HCT116 (cell line): ENCODE results near the gene KRT1. TPM values are rescaled to one million over a fixed set of nuclear protein-coding genes. Genes with fewer than 3 reads are reported as not detected.

Experiments used
- ATAC-seq: fragments of 200-7000 bp; cut with Tn5 transposase; 2 replicates; pipeline ENCODE4 v1.9.1; 2020; ENCODE audit warnings: mild to moderate bottlenecking, moderate library complexity
- BruUV-seq: library from RNA; stranded (reverse); fragments of 400-500 nt; replicated peaks from 2 replicates; lab custom pipeline; 2021; lab: Mats Ljungman, UMichigan
- CTCF ChIA-PET: fragments of 300-600 bp; sonication (Branson Sonifier 250); formaldehyde crosslinking; loops from one replicate; lab custom pipeline; 2021; ENCODE audit warnings: antibody characterized with exemption; lab: Charles Lee
- POLR2A ChIA-PET: fragments of 300-600, 350-600 bp; sonication (Branson Sonifier 250); formaldehyde crosslinking; loops from one replicate; lab custom pipeline; 2021; ENCODE audit warnings: antibody characterized with exemption; lab: Charles Lee
- RAD21 ChIA-PET, 2 experiments: fragments of 300-600 bp; sonication (Branson Sonifier 250); formaldehyde crosslinking; loops; one replicate each; lab custom pipeline; 2023; ENCODE audit warnings: low total read pairs in 2 of 2; ENCODE audit not compliant: uncharacterized antibody in 2 of 2, unreplicated experiment in 2 of 2, low non-redundant PET in 1 of 2; lab: Charles Lee
- DNase-seq: peaks from one replicate; pipeline ENCODE4 v3.0.0-alpha.2; 2010; ENCODE audit warnings: low read depth, low spot score
- H2AFZ ChIP-seq: fragments of 200-600 bp; shearing (Covaris generic), sonication (generic); 2 replicates; pipeline ENCODE4 v1.6.1; 2017; ENCODE audit warnings: low read depth, mixed run types, mixed read lengths, antibody characterized with exemption, low read length; ENCODE audit not compliant: poor library complexity, severe bottlenecking
- H3K27ac ChIP-seq: 2 replicates; pipeline ENCODE4 v1.5.1; 2012; ENCODE audit warnings: low read depth, low read length
- H3K27me3 ChIP-seq: fragments of 200-600 bp; sonication (generic); 2 replicates; pipeline ENCODE4 v1.6.1; 2016; ENCODE audit warnings: mixed run types, low read length, mixed read lengths; ENCODE audit not compliant: insufficient read depth
- H3K36me3 ChIP-seq, 2 experiments: fragments of 200-500 bp in 1 of 2; fragments of 200-600 bp in 1 of 2; sonication (Bioruptor generic) in 1 of 2; sonication (generic) in 1 of 2; 2 replicates each; pipeline versions ENCODE4 v1.5.1 to v1.6.1; 2014 to 2016; ENCODE audit warnings: low read length in 2 of 2, inconsistent platforms in 1 of 2, mixed read lengths in 1 of 2, mixed run types in 1 of 2; ENCODE audit not compliant: insufficient read depth in 2 of 2, control insufficient read depth in 1 of 2
- H3K4me1 ChIP-seq, 2 experiments: fragments of 200-600 bp in 1 of 2; sonication (generic) in 1 of 2; 2 replicates each; pipeline versions ENCODE4 v1.5.1 to v1.6.1; 2012 to 2017; ENCODE audit warnings: low read length in 2 of 2, inconsistent platforms in 1 of 2, mild to moderate bottlenecking in 1 of 2, mixed read lengths in 1 of 2, mixed run types in 1 of 2, moderate library complexity in 1 of 2; ENCODE audit not compliant: insufficient read depth in 2 of 2, control insufficient read depth in 1 of 2
- H3K4me2 ChIP-seq: fragments of 200-600 bp; sonication (generic); 2 replicates; pipeline ENCODE4 v1.6.1; 2017; ENCODE audit warnings: mixed run types, low read length, mixed read lengths
- H3K4me3 ChIP-seq, 2 experiments: fragments of 200-600 bp in 1 of 2; sonication (generic) in 1 of 2; replicated peaks in 1 of 2; 2 replicates each; pipeline ENCODE4 v1.5.1; 2011 to 2016; ENCODE audit warnings: low read length in 2 of 2, control low read depth in 1 of 2, low read depth in 1 of 2, mild to moderate bottlenecking in 1 of 2, mixed read lengths in 1 of 2, mixed run types in 1 of 2
- H3K79me2 ChIP-seq: fragments of 200-600 bp; sonication (generic); 2 replicates; pipeline ENCODE4 v1.6.1; 2017; ENCODE audit warnings: mild to moderate bottlenecking, mixed run types, low read length, moderate library complexity, mixed read lengths; ENCODE audit not compliant: insufficient read depth
- H3K9ac ChIP-seq: fragments of 200-600 bp; sonication (generic); 2 replicates; pipeline ENCODE4 v1.6.1; 2016; ENCODE audit warnings: low read length, mixed read lengths
- H3K9me2 ChIP-seq: fragments of 200-600 bp; sonication (generic), shearing (Covaris generic); 2 replicates; pipeline ENCODE4 v1.6.1; 2017; ENCODE audit warnings: mixed run types, mild to moderate bottlenecking, moderate library complexity; ENCODE audit not compliant: insufficient read depth
- H3K9me3 ChIP-seq, 2 experiments: fragments of 200-500 bp in 1 of 2; fragments of 200-600 bp in 1 of 2; sonication (Bioruptor generic) in 1 of 2; sonication (generic) in 1 of 2; 2 replicates each; pipeline ENCODE4 v1.6.1; 2014 to 2017; ENCODE audit warnings: low read length in 2 of 2, mixed read lengths in 2 of 2, inconsistent platforms in 1 of 2, low read depth in 1 of 2, mild to moderate bottlenecking in 1 of 2, mixed run types in 1 of 2, moderate library complexity in 1 of 2; ENCODE audit not compliant: control insufficient read depth in 1 of 2, insufficient read depth in 1 of 2
- H4K20me1 ChIP-seq: fragments of 200-600 bp; sonication (generic), shearing (Covaris generic); 2 replicates; pipeline ENCODE4 v1.6.1; 2017; ENCODE audit warnings: mixed run types, mild to moderate bottlenecking, moderate library complexity; ENCODE audit not compliant: insufficient read depth
- CBX3 ChIP-seq: IDR thresholded peaks from 2 replicates; pipeline ENCODE4 v1.6.1; 2012; ENCODE audit warnings: low read depth
- CEBPB ChIP-seq: IDR thresholded peaks from 2 replicates; pipeline ENCODE4 v1.6.1; 2012; ENCODE audit warnings: low read depth
- CTCF ChIP-seq, 3 experiments: fragments of 200-600 bp in 1 of 3; sonication (generic) in 1 of 3; IDR thresholded peaks in 2 of 3; conservative IDR thresholded peaks in 1 of 3; 2 replicates each; pipeline ENCODE4 v1.5.1; 2012 to 2017; ENCODE audit warnings: low read depth in 2 of 3, low read length in 2 of 3, antibody characterized with exemption in 1 of 3, borderline replicate concordance in 1 of 3, control low read depth in 1 of 3, mild to moderate bottlenecking in 1 of 3, mixed read lengths in 1 of 3, mixed run types in 1 of 3, moderate library complexity in 1 of 3; ENCODE audit not compliant: insufficient read depth in 1 of 3
- EZH2phosphoT487 ChIP-seq: fragments of 200-600 bp; IDR thresholded peaks from 2 replicates; pipeline ENCODE4 v1.6.1; 2018; ENCODE audit warnings: antibody characterized with exemption, borderline replicate concordance
- FOSL1 ChIP-seq: IDR thresholded peaks from 2 replicates; pipeline ENCODE4 v1.6.1; 2012; ENCODE audit warnings: low read depth
- JUND ChIP-seq: IDR thresholded peaks from 2 replicates; pipeline ENCODE4 v1.6.1; 2012
- POLR2AphosphoS5 ChIP-seq: IDR thresholded peaks from 2 replicates; pipeline ENCODE4 v1.6.1; 2011; ENCODE audit warnings: mild to moderate bottlenecking, low read depth, low read length, moderate library complexity
- RAD21 ChIP-seq: IDR thresholded peaks from 2 replicates; pipeline ENCODE4 v1.6.1; 2012; ENCODE audit warnings: low read depth, mild to moderate bottlenecking
- SIN3A ChIP-seq: IDR thresholded peaks from 2 replicates; pipeline ENCODE4 v1.6.1; 2012; ENCODE audit warnings: low read depth
- SP1 ChIP-seq: IDR thresholded peaks from 2 replicates; pipeline ENCODE4 v1.6.1; 2012; ENCODE audit warnings: low read depth
- SRF ChIP-seq: IDR thresholded peaks from 2 replicates; pipeline ENCODE4 v1.6.1; 2012; ENCODE audit warnings: low read depth
- YY1 ChIP-seq: IDR thresholded peaks from 2 replicates; pipeline ENCODE4 v1.6.1; 2011; ENCODE audit warnings: low read length, low read depth, moderate library complexity, mild to moderate bottlenecking; ENCODE audit not compliant: insufficient replicate concordance; ENCODE audit errors: extremely low read depth
- ZNF274 ChIP-seq: fragments of 200-500 bp; sonication (Bioruptor generic); IDR thresholded peaks from 2 replicates; pipeline ENCODE4 v1.6.1; 2014; ENCODE audit warnings: mild to moderate bottlenecking, low read depth, low read length, inconsistent platforms
- intact Hi-C: fragments of 100-400 bp; cut with micrococcal nuclease; formaldehyde crosslinking; loops from 2 replicates; pipeline ENCODE4 v1.10.0; 2022
- total RNA-seq: library from RNA; stranded (reverse); gene quantifications from one replicate; pipeline ENCODE4 v1.2.1, GENCODE V29; 2021; ENCODE audit not compliant: unreplicated experiment
- TF ChIP-seq, protein P1 (sequence below): IDR thresholded peaks from 2 replicates; pipeline ENCODE4 v1.6.1; 2012
- TF ChIP-seq, protein P2 (sequence below): IDR thresholded peaks from 2 replicates; pipeline ENCODE4 v1.6.1; 2012
- TF ChIP-seq, protein P3 (sequence below): IDR thresholded peaks from 2 replicates; pipeline ENCODE4 v1.6.1; 2011; ENCODE audit warnings: mild to moderate bottlenecking, low read length, moderate library complexity; ENCODE audit not compliant: insufficient replicate concordance; ENCODE audit errors: extremely low read depth

The KRT1 gene
- total RNA-seq, 1 experiment from 2014 or later = 0.20 TPM

GRCh38 chr12:52715416-52715815 lies 35.2 kb upstream of the KRT1 start (continued):
- TF ChIP-seq, protein P1, sequence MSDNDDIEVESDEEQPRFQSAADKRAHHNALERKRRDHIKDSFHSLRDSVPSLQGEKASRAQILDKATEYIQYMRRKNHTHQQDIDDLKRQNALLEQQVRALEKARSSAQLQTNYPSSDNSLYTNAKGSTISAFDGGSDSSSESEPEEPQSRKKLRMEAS = no peak
- TF ChIP-seq, all 23 proteins: peak for 2

GRCh38 chr12:52714887-52715281 lies 34.7 kb upstream of the KRT1 start:
- Histone ChIP-seq H2AFZ (peak overlapping the region; percentile 54), H3K9me2 (no peaks in the 10 kb centered on the region), H4K20me1 (no peaks in the 10 kb centered on the region), H3K79me2 (no peaks in the 10 kb centered on the region), H3K9me3 (no peaks in the 10 kb centered on the region), H3K27me3 (no peaks in the 10 kb centered on the region), H3K4me2 (no peak overlapping the region), H3K9ac (no peak overlapping the region), H3K36me3 (no peaks in the 10 kb centered on the region), H3K4me3 (no peak overlapping the region), H3K27ac (no peak overlapping the region), H3K4me1 (no peaks in the 10 kb centered on the region)
- ChIA-PET RAD21 (no interaction called here), POLR2A (no interaction called here), CTCF (interaction anchor here (1.0 to 1.6 kb wide), 6 partner anchors 8 to 319 kb away, joined by 3 to 7 read pairs (median 5); no protein-coding TSS in a partner anchor)
- DNase-seq = no peak
- intact Hi-C loops = loop anchor here (10.0 kb wide), 1 partner anchor 150 kb away; no protein-coding TSS in a partner anchor
- ATAC-seq = no peak
- BruUV-seq = no TSS peak
- TF ChIP-seq YY1 (no peak), EZH2phosphoT487 (no peak), SP1 (no peak), POLR2AphosphoS5 (no peak), CTCF (IDR thresholded peaks at IDR 0.05 in 2 of 3, conservative IDR thresholded peaks at IDR 0.05 in 1 of 3; ENCODE audit: borderline replicate concordance in 1 of 3, insufficient read depth in 1 of 3, low read depth in 2 of 3, low read length in 2 of 3) (no peak), SRF (no peak), ZNF274 (no peak), FOSL1 (no peak), RAD21 (no peak), JUND (no peak), SIN3A (no peak), CEBPB (no peak), CBX3 (no peak)
- TF ChIP-seq, protein P2, sequence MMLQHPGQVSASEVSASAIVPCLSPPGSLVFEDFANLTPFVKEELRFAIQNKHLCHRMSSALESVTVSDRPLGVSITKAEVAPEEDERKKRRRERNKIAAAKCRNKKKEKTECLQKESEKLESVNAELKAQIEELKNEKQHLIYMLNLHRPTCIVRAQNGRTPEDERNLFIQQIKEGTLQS = no peak
- TF ChIP-seq, protein P3, sequence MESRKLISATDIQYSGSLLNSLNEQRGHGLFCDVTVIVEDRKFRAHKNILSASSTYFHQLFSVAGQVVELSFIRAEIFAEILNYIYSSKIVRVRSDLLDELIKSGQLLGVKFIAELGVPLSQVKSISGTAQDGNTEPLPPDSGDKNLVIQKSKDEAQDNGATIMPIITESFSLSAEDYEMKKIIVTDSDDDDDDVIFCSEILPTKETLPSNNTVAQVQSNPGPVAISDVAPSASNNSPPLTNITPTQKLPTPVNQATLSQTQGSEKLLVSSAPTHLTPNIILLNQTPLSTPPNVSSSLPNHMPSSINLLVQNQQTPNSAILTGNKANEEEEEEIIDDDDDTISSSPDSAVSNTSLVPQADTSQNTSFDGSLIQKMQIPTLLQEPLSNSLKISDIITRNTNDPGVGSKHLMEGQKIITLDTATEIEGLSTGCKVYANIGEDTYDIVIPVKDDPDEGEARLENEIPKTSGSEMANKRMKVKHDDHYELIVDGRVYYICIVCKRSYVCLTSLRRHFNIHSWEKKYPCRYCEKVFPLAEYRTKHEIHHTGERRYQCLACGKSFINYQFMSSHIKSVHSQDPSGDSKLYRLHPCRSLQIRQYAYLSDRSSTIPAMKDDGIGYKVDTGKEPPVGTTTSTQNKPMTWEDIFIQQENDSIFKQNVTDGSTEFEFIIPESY = no peak
- TF ChIP-seq, protein P1 = no peak
